ENCODE data around the gene MCMBP.

- TF ChIP-seq CTCF (IDR thresholded peaks at IDR 0.05 in 8 of 11, conservative IDR thresholded peaks at IDR 0.05 in 3 of 11) (no peak), POLR2A (IDR thresholded peaks at IDR 0.05) (no peak)
Observed at GRCh38 chr10:119849944-119850343, 22.7 kb downstream of the MCMBP start.

Data from spleen (tissue), 7 donors.